OCI-LY7 (cell line): ENCODE measurements around the gene GALNTL6. TPM values are rescaled to one million over a fixed set of nuclear protein-coding genes. Genes with fewer than 3 reads are reported as not detected.

Experiments used
- Bru-seq: library from RNA; stranded (reverse); fragments of 400-500 nt; gene quantifications from one replicate; lab custom pipeline; 2021; lab: Mats Ljungman, UMichigan
- BruChase-seq, 2 experiments: library from RNA; stranded (reverse); fragments of 400-500 nt; gene quantifications; one replicate each; lab custom pipeline; 2021; lab: Mats Ljungman, UMichigan
- BruUV-seq: library from RNA; stranded (reverse); fragments of 400-500 nt; replicated peaks from 2 replicates; lab custom pipeline; 2021; lab: Mats Ljungman, UMichigan
- CTCF ChIA-PET: fragments of 300-600 bp; sonication (Branson Sonifier 250); formaldehyde crosslinking; loops from one replicate; lab custom pipeline; 2022; ENCODE audit warnings: antibody characterized with exemption; ENCODE audit not compliant: unreplicated experiment; lab: Charles Lee
- POLR2A ChIA-PET: fragments of 300-600 bp; sonication (Branson Sonifier 250); formaldehyde crosslinking; loops from one replicate; lab custom pipeline; 2022; ENCODE audit warnings: antibody characterized with exemption; lab: Charles Lee
- DNase-seq: peaks from one replicate; pipeline ENCODE4 v3.0.0-alpha.2; 2015; ENCODE audit warnings: low spot score
- H2AFZ ChIP-seq: fragments of 200-600 bp; sonication (generic), shearing (Covaris generic); 2 replicates; pipeline ENCODE4 v1.6.1; 2014; ENCODE audit warnings: mild to moderate bottlenecking, antibody characterized with exemption, low read length, moderate library complexity
- H3K27ac ChIP-seq: fragments of 200-600 bp; sonication (generic); 2 replicates; pipeline ENCODE4 v1.5.1; 2014; ENCODE audit warnings: mixed run types, low read depth, mild to moderate bottlenecking, moderate library complexity, low read length, inconsistent platforms; ENCODE audit not compliant: poor library complexity, severe bottlenecking
- H3K36me3 ChIP-seq: fragments of 200-600 bp; sonication (generic); 2 replicates; pipeline ENCODE4 v1.6.1; 2014; ENCODE audit warnings: mild to moderate bottlenecking, antibody characterized with exemption, low read length, moderate library complexity, mixed read lengths; ENCODE audit not compliant: insufficient read depth
- H3K4me1 ChIP-seq: fragments of 200-600 bp; sonication (generic); 2 replicates; pipeline ENCODE4 v1.5.1; 2014; ENCODE audit warnings: mild to moderate bottlenecking, low read length; ENCODE audit not compliant: insufficient read depth, poor library complexity, severe bottlenecking
- H3K4me2 ChIP-seq: fragments of 200-600 bp; sonication (generic); 2 replicates; pipeline ENCODE4 v1.6.1; 2014; ENCODE audit warnings: mild to moderate bottlenecking, low read length
- H3K4me3 ChIP-seq: fragments of 200-600 bp; sonication (generic); 2 replicates; pipeline ENCODE4 v1.5.1; 2014; ENCODE audit warnings: mild to moderate bottlenecking, low read depth, low read length; ENCODE audit not compliant: poor library complexity, severe bottlenecking
- H3K79me2 ChIP-seq: fragments of 200-600 bp; sonication (generic); 2 replicates; pipeline ENCODE4 v1.6.1; 2016; ENCODE audit warnings: low read depth, mild to moderate bottlenecking, low read length, moderate library complexity, mixed read lengths; ENCODE audit not compliant: insufficient read depth
- H3K9me2 ChIP-seq: fragments of 200-600 bp; sonication (generic); 2 replicates; pipeline ENCODE4 v1.6.1; 2016; ENCODE audit warnings: mild to moderate bottlenecking, low read length, mixed read lengths; ENCODE audit not compliant: insufficient read depth
- H3K9me3 ChIP-seq: fragments of 200-600 bp; sonication (generic); 2 replicates; pipeline ENCODE4 v1.6.1; 2014; ENCODE audit warnings: mild to moderate bottlenecking, mixed run types, low read length, mixed read lengths
- H4K20me1 ChIP-seq: fragments of 200-600 bp; sonication (generic); 2 replicates; pipeline ENCODE4 v1.6.1; 2014; ENCODE audit warnings: mild to moderate bottlenecking, antibody characterized with exemption, low read length, moderate library complexity, mixed read lengths; ENCODE audit not compliant: insufficient read depth
- EZH2phosphoT487 ChIP-seq: fragments of 200-600 bp; sonication (generic); IDR thresholded peaks from 2 replicates; pipeline ENCODE4 v1.6.1; 2018; ENCODE audit warnings: low read depth, borderline replicate concordance, mild to moderate bottlenecking, mixed run types, antibody characterized with exemption, low read length, moderate library complexity, mixed read lengths
- intact Hi-C: fragments of 100-400 bp; cut with micrococcal nuclease; formaldehyde crosslinking; loops from one replicate; pipeline ENCODE4 v1.10.0; 2022; ENCODE audit not compliant: unreplicated experiment
- long read RNA-seq: library from polyadenylated mRNA; stranded (forward); transcript quantifications from one replicate; pipeline ENCODE4 v2.0.0, GENCODE V29; 2022
- total RNA-seq, 2 experiments: library from RNA; depleted of rRNA in 1 of 2; stranded (reverse); fragments of >200 nt in 1 of 2; shearing (Covaris generic) in 1 of 2; gene quantifications; 2 replicates each; pipeline ENCODE4 v1.2.3, GENCODE V29; 2014 to 2022
- TF ChIP-seq, protein P1 (sequence below): fragments of 200-600 bp; sonication (generic); conservative IDR thresholded peaks from 2 replicates; pipeline ENCODE4 v1.5.1; 2014; ENCODE audit warnings: mild to moderate bottlenecking, antibody characterized with exemption, low read length, moderate library complexity, mixed read lengths

GALNTL6 gene
- total RNA-seq (2014; rRNA removed; shearing (Covaris generic)) (not detected in 2 replicates), total RNA-seq (2022) (not detected in 2 replicates), Bru-seq, nascent RNA (percentile 0 among the genes with signal in this experiment), BruChase-seq, experiment 1, labeled RNA remaining after a 6-hour chase (percentile 0 among the genes with signal in this experiment), BruChase-seq, experiment 2, labeled RNA remaining after a 2-hour chase (percentile 0 among the genes with signal in this experiment)
- long read RNA-seq: 0 reads

DNA sequence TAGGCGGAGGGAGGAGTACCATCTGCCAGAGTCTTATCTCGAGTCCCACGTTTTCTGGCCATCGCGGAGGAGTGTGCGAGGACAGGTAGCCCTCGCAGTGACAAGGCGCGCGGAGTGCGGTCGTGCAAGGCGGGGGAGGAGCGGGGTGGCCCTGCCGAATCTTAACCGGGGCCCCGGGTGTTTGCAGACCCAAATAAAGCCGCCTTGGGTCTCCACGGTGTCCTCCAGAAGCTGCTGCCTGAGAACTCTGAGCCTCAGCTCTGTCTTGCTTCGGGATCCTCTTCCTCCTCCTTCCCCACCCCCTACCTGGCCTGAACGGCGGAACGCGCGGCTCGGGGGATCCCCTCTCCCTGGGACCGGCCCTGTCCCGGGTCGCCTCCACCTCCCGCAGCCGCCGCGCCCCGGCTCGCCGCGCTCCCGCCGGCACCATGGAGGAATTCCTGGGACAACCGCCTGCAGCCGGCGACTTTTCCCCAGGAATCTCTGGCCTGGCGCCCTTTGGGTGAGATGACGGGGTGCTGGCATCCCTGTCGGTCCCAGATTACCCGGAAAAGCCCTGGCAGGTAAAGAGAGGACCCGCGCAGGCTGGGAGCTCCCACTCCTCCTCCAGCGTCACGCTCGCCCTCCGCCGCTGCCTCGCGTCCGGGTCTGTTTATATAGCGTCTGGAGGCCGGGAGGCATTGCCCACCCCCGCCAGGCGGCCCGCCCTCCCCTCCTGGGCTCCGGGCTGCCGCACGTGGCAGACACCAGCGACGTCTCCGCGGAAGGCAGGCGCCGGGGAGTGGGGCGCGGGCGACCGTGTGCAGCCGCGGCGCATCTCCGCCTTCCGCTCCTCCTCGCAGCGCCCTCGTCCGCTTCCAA is at the start of gene GALNTL6:
Gene GALNTL6, plus strand, starts transcription at position 740 of the 861 bp plus-strand sequence.
- no peaks in the 10 kb centered on the region for H3K36me3 ChIP-seq
- H2AFZ ChIP-seq: no peak within 1 kb of the TSS
- no TSS peak for BruUV-seq
- POLR2A ChIA-PET: no interaction called here
- H3K79me2 ChIP-seq: no peaks in the 10 kb centered on the region
- DNase-seq: no peak
- no peak for TF ChIP-seq EZH2phosphoT487
- TF ChIP-seq, protein P1, sequence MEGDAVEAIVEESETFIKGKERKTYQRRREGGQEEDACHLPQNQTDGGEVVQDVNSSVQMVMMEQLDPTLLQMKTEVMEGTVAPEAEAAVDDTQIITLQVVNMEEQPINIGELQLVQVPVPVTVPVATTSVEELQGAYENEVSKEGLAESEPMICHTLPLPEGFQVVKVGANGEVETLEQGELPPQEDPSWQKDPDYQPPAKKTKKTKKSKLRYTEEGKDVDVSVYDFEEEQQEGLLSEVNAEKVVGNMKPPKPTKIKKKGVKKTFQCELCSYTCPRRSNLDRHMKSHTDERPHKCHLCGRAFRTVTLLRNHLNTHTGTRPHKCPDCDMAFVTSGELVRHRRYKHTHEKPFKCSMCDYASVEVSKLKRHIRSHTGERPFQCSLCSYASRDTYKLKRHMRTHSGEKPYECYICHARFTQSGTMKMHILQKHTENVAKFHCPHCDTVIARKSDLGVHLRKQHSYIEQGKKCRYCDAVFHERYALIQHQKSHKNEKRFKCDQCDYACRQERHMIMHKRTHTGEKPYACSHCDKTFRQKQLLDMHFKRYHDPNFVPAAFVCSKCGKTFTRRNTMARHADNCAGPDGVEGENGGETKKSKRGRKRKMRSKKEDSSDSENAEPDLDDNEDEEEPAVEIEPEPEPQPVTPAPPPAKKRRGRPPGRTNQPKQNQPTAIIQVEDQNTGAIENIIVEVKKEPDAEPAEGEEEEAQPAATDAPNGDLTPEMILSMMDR: no peak
- H3K4me1 ChIP-seq: no peaks in the 10 kb centered on the region
- H4K20me1 ChIP-seq: no peaks in the 10 kb centered on the region
- no peak within 1 kb of the TSS for H3K4me3 ChIP-seq
- no peaks in the 10 kb centered on the region for H3K9me2 ChIP-seq
- CTCF ChIA-PET: no interaction called here
- H3K27ac ChIP-seq: no peak within 1 kb of the TSS
- H3K9me3 ChIP-seq: no peaks in the 10 kb centered on the region
- H3K4me2 ChIP-seq: no peak within 1 kb of the TSS
- intact Hi-C loops: no loop called here

DNA sequence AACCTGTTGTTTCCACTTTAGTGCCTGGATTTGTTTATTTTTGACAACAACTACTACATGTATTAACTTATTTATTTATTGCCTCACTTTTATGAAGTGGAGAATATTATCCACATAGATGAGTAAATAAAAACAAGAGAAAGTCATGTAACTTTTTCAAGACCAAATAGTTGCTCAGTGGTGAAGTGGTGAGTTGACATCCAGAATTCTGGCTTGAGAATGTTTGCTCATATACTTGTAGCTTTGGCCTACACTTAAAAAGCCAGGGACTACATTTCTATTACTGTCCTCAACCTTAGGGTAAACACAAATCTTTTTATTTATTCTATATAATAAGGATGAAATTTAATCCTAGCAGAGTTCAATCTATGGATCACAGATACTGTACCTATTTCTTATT is 47.7 kb upstream of the GALNTL6 start:
- POLR2A ChIA-PET: no interaction called here
- CTCF ChIA-PET: no interaction called here
- BruUV-seq: no TSS peak

More for the DNA sequence above, 47.7 kb upstream of the GALNTL6 start:
- Histone ChIP-seq H3K27ac (no peak overlapping the region), H3K4me2 (no peak overlapping the region), H3K9me2 (no peaks in the 10 kb centered on the region), H3K4me1 (no peaks in the 10 kb centered on the region), H3K36me3 (no peaks in the 10 kb centered on the region), H3K79me2 (no peaks in the 10 kb centered on the region), H2AFZ (no peak overlapping the region), H3K9me3 (no peaks in the 10 kb centered on the region), H4K20me1 (no peaks in the 10 kb centered on the region), H3K4me3 (no peak overlapping the region)
- TF ChIP-seq, protein P1: no peak
- TF ChIP-seq EZH2phosphoT487: no peak
- intact Hi-C loops: no loop called here
- DNase-seq: no peak
